GM23338 (cell line): Measurements from ENCODE around the gene SCNN1B. TPM values are rescaled to one million over a fixed set of nuclear protein-coding genes. Genes with fewer than 3 reads are reported as not detected.

ENCODE experiments used
- ATAC-seq: fragments of 200-7000 bp; cut with Tn5 transposase; 3 replicates; pipeline ENCODE4 v1.9.1; 2020
- DNase-seq: peaks from one replicate; pipeline ENCODE4 v3.0.0-alpha.2; 2015; ENCODE audit warnings: low spot score
- H2AFZ ChIP-seq: fragments of 200-600 bp; sonication (generic); 2 replicates; pipeline ENCODE4 v1.8.0; 2016; ENCODE audit warnings: antibody characterized with exemption, mild to moderate bottlenecking, moderate library complexity
- H3F3A ChIP-seq: fragments of 200-600 bp; sonication (generic); replicated peaks from 2 replicates; pipeline ENCODE4 v1.8.0; 2017; ENCODE audit warnings: antibody characterized with exemption, mixed run types, low read depth
- H3K27ac ChIP-seq: fragments of 200-600 bp; sonication (generic); 2 replicates; pipeline ENCODE4 v1.6.1; 2016; ENCODE audit warnings: low read depth
- H3K27me3 ChIP-seq: fragments of 200-600 bp; sonication (generic); 2 replicates; pipeline ENCODE4 v1.8.0; 2016; ENCODE audit warnings: mild to moderate bottlenecking, mixed run types, moderate library complexity; ENCODE audit not compliant: insufficient read depth
- H3K36me3 ChIP-seq: fragments of 200-600 bp; sonication (generic); 2 replicates; pipeline ENCODE4 v1.8.0; 2016; ENCODE audit warnings: mild to moderate bottlenecking; ENCODE audit not compliant: insufficient read depth
- H3K4me1 ChIP-seq: fragments of 200-600 bp; sonication (generic); 2 replicates; pipeline ENCODE4 v1.8.0; 2016; ENCODE audit warnings: mild to moderate bottlenecking, moderate library complexity; ENCODE audit not compliant: insufficient read depth
- H3K4me2 ChIP-seq: fragments of 200-600 bp; sonication (generic); 2 replicates; pipeline ENCODE4 v1.7.1; 2017; ENCODE audit warnings: mixed run types
- H3K4me3 ChIP-seq: fragments of 200-600 bp; sonication (generic); 2 replicates; pipeline ENCODE4 v1.6.1; 2016; ENCODE audit warnings: mixed run types
- H3K79me2 ChIP-seq: fragments of 200-600 bp; sonication (generic); replicated peaks from 2 replicates; pipeline ENCODE4 v1.8.0; 2017; ENCODE audit warnings: mild to moderate bottlenecking; ENCODE audit not compliant: insufficient read depth
- H3K9me2 ChIP-seq: fragments of 200-600 bp; sonication (generic); 2 replicates; pipeline ENCODE4 v1.8.0; 2017; ENCODE audit not compliant: insufficient read depth
- H4K20me1 ChIP-seq: fragments of 200-600 bp; sonication (generic); replicated peaks from 2 replicates; pipeline ENCODE4 v1.8.0; 2017; ENCODE audit warnings: mild to moderate bottlenecking; ENCODE audit not compliant: insufficient read depth
- H3K27ac Mint-ChIP-seq: 2 replicates; pipeline ENCODE4 v1.8.0; 2020; ENCODE audit warnings: inconsistent platforms, mild to moderate bottlenecking, moderate library complexity, mixed read lengths
- H3K27me3 Mint-ChIP-seq: 3 replicates; pipeline ENCODE4 v1.8.0; 2022; ENCODE audit warnings: low read depth, mild to moderate bottlenecking, moderate library complexity, mixed read lengths, inconsistent platforms; ENCODE audit not compliant: insufficient read depth, poor library complexity
- H3K36me3 Mint-ChIP-seq: 3 replicates; pipeline ENCODE4 v1.8.0; 2021; ENCODE audit warnings: low read depth, mild to moderate bottlenecking, inconsistent platforms, moderate library complexity, mixed read lengths
- H3K4me1 Mint-ChIP-seq: 3 replicates; pipeline ENCODE4 v1.8.0; 2020; ENCODE audit warnings: mild to moderate bottlenecking, inconsistent platforms, mixed read lengths
- H3K4me3 Mint-ChIP-seq: 3 replicates; pipeline ENCODE4 v1.8.0; 2021; ENCODE audit warnings: moderate library complexity, mild to moderate bottlenecking, inconsistent platforms, mixed read lengths
- H3K9me3 Mint-ChIP-seq: 3 replicates; pipeline ENCODE4 v1.8.0; 2020; ENCODE audit warnings: moderate library complexity, mild to moderate bottlenecking, inconsistent platforms, mixed read lengths
- CREB1 ChIP-seq: fragments of 250-450 bp; sonication (Bioruptor Pico); IDR thresholded peaks from 2 replicates; pipeline ENCODE4 v1.5.0; 2020; ENCODE audit warnings: low read depth, mild to moderate bottlenecking, moderate library complexity
- EZH2 ChIP-seq: fragments of 200-600 bp; sonication (generic); IDR thresholded peaks from one replicate; pipeline ENCODE4 v1.8.0; 2017; ENCODE audit warnings: antibody characterized with exemption, mild to moderate bottlenecking, low read depth; ENCODE audit not compliant: unreplicated experiment
- EZH2phosphoT487 ChIP-seq: fragments of 200-600 bp; sonication (generic); IDR thresholded peaks from one replicate; pipeline ENCODE4 v1.8.1; 2018; ENCODE audit warnings: antibody characterized with exemption; ENCODE audit not compliant: unreplicated experiment
- JUNB ChIP-seq: IDR thresholded peaks from one replicate; pipeline ENCODE4 v1.6.1; 2016; ENCODE audit warnings: antibody characterized with exemption; ENCODE audit not compliant: unreplicated experiment
- NANOG ChIP-seq: IDR thresholded peaks from 2 replicates; pipeline ENCODE4 v1.6.1; 2016; ENCODE audit warnings: antibody characterized with exemption, borderline replicate concordance
- POLR2AphosphoS5 ChIP-seq: IDR thresholded peaks from 2 replicates; pipeline ENCODE4 v1.6.1; 2016; ENCODE audit warnings: antibody characterized with exemption, low read depth
- ZNF114 ChIP-seq: fragments of 250-450 bp; sonication (Bioruptor Pico); IDR thresholded peaks from 2 replicates; pipeline ENCODE4 v1.5.0; 2020; ENCODE audit warnings: mild to moderate bottlenecking, moderate library complexity
- ZNF331 ChIP-seq: fragments of 250-450 bp; sonication (Bioruptor Pico); IDR thresholded peaks from 2 replicates; pipeline ENCODE4 v1.5.0; 2020; ENCODE audit warnings: low read depth, mild to moderate bottlenecking, moderate library complexity
- polyA plus RNA-seq: library from polyadenylated mRNA; unstranded; fragments of >200 nt; fragmentation: Nextera tagmentation; extraction: Ambion mirVana; gene quantifications from 2 replicates; pipeline ENCODE4 v1.2.1, GENCODE V29; 2016
- total RNA-seq: library from RNA; depleted of rRNA; stranded (reverse); fragments of >200 nt; shearing (Covaris generic); gene quantifications from 2 replicates; pipeline ENCODE4 v1.2.3, GENCODE V29; 2014
- TF ChIP-seq, protein P1 (sequence below): fragments of 250-450 bp; sonication (Bioruptor Pico); IDR thresholded peaks from 2 replicates; pipeline ENCODE4 v1.5.0; 2020; ENCODE audit warnings: mild to moderate bottlenecking, moderate library complexity
- TF ChIP-seq, protein P2 (sequence below): IDR thresholded peaks from 2 replicates; pipeline ENCODE4 v1.6.1; 2016; ENCODE audit warnings: antibody characterized with exemption

The SCNN1B gene
- total and polyA plus RNA-seq, 2 experiments from 2014 or later, result 0.78 to 1.1 TPM

DNA sequence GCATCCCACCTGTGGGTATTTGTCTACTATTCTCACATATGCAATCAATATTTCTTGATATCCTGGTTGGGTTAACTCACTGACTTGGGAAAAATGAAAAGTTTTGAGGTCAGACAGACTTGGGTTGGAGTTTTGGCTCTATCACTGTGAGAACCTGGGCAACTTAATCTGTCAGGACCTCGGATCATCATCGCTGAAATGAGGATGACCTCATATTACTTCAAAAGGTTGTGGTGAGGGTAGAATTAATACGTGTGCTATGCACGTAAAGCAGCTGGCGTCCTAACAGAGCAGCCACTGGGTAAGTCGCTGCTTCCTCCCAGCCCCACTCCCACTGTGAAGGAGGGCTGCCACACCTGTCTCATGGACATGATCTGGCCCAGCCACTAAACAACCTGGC lies 93.6 kb downstream of the SCNN1B start (continued):
- TF ChIP-seq, protein P1, sequence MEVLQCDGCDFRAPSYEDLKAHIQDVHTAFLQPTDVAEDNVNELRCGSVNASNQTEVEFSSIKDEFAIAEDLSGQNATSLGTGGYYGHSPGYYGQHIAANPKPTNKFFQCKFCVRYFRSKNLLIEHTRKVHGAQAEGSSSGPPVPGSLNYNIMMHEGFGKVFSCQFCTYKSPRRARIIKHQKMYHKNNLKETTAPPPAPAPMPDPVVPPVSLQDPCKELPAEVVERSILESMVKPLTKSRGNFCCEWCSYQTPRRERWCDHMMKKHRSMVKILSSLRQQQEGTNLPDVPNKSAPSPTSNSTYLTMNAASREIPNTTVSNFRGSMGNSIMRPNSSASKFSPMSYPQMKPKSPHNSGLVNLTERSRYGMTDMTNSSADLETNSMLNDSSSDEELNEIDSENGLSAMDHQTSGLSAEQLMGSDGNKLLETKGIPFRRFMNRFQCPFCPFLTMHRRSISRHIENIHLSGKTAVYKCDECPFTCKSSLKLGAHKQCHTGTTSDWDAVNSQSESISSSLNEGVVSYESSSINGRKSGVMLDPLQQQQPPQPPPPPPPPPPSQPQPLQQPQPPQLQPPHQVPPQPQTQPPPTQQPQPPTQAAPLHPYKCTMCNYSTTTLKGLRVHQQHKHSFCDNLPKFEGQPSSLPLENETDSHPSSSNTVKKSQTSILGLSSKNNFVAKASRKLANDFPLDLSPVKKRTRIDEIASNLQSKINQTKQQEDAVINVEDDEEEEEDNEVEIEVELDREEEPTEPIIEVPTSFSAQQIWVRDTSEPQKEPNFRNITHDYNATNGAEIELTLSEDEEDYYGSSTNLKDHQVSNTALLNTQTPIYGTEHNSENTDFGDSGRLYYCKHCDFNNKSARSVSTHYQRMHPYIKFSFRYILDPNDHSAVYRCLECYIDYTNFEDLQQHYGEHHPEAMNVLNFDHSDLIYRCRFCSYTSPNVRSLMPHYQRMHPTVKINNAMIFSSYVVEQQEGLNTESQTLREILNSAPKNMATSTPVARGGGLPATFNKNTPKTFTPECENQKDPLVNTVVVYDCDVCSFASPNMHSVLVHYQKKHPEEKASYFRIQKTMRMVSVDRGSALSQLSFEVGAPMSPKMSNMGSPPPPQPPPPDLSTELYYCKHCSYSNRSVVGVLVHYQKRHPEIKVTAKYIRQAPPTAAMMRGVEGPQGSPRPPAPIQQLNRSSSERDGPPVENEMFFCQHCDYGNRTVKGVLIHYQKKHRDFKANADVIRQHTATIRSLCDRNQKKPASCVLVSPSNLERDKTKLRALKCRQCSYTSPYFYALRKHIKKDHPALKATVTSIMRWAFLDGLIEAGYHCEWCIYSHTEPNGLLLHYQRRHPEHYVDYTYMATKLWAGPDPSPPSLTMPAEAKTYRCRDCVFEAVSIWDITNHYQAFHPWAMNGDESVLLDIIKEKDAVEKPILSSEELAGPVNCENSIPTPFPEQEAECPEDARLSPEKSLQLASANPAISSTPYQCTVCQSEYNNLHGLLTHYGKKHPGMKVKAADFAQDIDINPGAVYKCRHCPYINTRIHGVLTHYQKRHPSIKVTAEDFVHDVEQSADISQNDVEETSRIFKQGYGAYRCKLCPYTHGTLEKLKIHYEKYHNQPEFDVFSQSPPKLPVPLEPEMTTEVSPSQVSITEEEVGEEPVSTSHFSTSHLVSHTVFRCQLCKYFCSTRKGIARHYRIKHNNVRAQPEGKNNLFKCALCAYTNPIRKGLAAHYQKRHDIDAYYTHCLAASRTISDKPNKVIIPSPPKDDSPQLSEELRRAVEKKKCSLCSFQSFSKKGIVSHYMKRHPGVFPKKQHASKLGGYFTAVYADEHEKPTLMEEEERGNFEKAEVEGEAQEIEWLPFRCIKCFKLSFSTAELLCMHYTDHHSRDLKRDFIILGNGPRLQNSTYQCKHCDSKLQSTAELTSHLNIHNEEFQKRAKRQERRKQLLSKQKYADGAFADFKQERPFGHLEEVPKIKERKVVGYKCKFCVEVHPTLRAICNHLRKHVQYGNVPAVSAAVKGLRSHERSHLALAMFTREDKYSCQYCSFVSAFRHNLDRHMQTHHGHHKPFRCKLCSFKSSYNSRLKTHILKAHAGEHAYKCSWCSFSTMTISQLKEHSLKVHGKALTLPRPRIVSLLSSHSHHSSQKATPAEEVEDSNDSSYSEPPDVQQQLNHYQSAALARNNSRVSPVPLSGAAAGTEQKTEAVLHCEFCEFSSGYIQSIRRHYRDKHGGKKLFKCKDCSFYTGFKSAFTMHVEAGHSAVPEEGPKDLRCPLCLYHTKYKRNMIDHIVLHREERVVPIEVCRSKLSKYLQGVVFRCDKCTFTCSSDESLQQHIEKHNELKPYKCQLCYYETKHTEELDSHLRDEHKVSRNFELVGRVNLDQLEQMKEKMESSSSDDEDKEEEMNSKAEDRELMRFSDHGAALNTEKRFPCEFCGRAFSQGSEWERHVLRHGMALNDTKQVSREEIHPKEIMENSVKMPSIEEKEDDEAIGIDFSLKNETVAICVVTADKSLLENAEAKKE (CRISPR knock-in tag), result no peak
- no peak for TF ChIP-seq POLR2AphosphoS5
- no peak for TF ChIP-seq JUNB

DNA sequence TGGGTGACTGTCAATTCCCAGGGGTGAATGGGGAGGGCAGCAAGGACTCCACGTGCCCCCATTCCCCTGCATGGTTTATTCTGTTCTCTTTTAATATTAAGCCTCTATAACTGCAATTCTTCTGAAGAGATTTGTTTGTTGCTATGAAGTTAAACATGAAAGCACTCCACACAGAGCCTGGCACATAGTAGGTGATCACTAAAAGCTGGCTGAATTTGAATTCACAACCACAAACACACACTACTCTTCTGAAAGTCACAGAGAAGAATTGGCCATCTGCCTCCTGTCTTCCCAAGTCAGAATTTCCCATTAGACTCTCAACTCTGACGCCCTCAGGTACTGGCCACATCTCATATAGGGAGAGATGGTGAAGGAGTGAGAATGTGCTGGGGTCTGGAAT lies 95.4 kb downstream of the SCNN1B start:
- Histone ChIP-seq H3K4me1 (peaks cover 33% of the 10 kb centered on the region), H3K27ac (no peak overlapping the region), H3K79me2 (no peaks in the 10 kb centered on the region), H3K4me2 (no peak overlapping the region), H3F3A (peaks cover 7% of the 10 kb centered on the region; the same call in 1 of the 2 replicates), H2AFZ (no peak overlapping the region), H3K4me3 (no peak overlapping the region), H3K36me3 (no peaks in the 10 kb centered on the region), H3K27me3 (no peaks in the 10 kb centered on the region), H4K20me1 (no peaks in the 10 kb centered on the region), H3K9me2 (no peaks in the 10 kb centered on the region)
- H3K9me3 Mint-ChIP-seq, result no peaks in the 10 kb centered on the region
- H3K4me1 Mint-ChIP-seq, result peaks cover 31% of the 10 kb centered on the region
- no peak overlapping the region for H3K27ac Mint-ChIP-seq
- DNase-seq (no peak), ATAC-seq (no peak)
- H3K27me3 Mint-ChIP-seq, result peaks cover 2% of the 10 kb centered on the region
- no peak overlapping the region for H3K4me3 Mint-ChIP-seq
- H3K36me3 Mint-ChIP-seq, result peaks cover 23% of the 10 kb centered on the region
- no peak for TF ChIP-seq EZH2
- no peak for TF ChIP-seq JUNB
- no peak for TF ChIP-seq NANOG
- no peak for TF ChIP-seq EZH2phosphoT487
- no peak for TF ChIP-seq ZNF114
- TF ChIP-seq CREB1 (CRISPR knock-in tag), result no peak
- TF ChIP-seq, protein P2, sequence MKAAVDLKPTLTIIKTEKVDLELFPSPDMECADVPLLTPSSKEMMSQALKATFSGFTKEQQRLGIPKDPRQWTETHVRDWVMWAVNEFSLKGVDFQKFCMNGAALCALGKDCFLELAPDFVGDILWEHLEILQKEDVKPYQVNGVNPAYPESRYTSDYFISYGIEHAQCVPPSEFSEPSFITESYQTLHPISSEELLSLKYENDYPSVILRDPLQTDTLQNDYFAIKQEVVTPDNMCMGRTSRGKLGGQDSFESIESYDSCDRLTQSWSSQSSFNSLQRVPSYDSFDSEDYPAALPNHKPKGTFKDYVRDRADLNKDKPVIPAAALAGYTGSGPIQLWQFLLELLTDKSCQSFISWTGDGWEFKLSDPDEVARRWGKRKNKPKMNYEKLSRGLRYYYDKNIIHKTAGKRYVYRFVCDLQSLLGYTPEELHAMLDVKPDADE, result no peak
- TF ChIP-seq ZNF331 (CRISPR knock-in tag), result no peak
- TF ChIP-seq, protein P1 (CRISPR knock-in tag), result no peak
